Esophagus muscularis mucosa (tissue), 4 donors: ENCODE results near the gene ERLEC1. TPM values are rescaled to one million over a fixed set of nuclear protein-coding genes. Genes with fewer than 3 reads are reported as not detected.

Experiments used
- DNase-seq: peaks from one replicate; pipeline ENCODE4 v3.0.0-alpha.2; 2017; ENCODE audit errors: extremely low spot score
- H3K27ac ChIP-seq, 4 donors: fragments of 200-600 bp; sonication (generic); replicated peaks in 1 of 4; 1 replicate in 3 of 4; 2 replicates in 1 of 4; pipeline ENCODE4 v1.5.1; 2016 to 2019; ENCODE audit warnings: mild to moderate bottlenecking in 1 of 4
- H3K27me3 ChIP-seq, 4 donors: fragments of 200-600 bp; sonication (generic); one replicate each; pipeline versions ENCODE4 v1.5.1 to v1.6.0; 2016 to 2019
- H3K36me3 ChIP-seq, 4 donors: fragments of 200-600 bp; sonication (generic); one replicate each; pipeline ENCODE4 v1.5.1; 2016 to 2019
- H3K4me1 ChIP-seq, 4 donors: fragments of 200-600 bp; sonication (generic); one replicate each; pipeline ENCODE4 v1.5.1; 2016 to 2019
- H3K4me3 ChIP-seq, 4 donors: fragments of 200-600 bp; sonication (generic); 1 replicate in 2 of 4; 2 replicates in 2 of 4; pipeline ENCODE4 v1.5.1; 2016 to 2019; ENCODE audit warnings: mild to moderate bottlenecking in 4 of 4, moderate library complexity in 1 of 4
- H3K9me3 ChIP-seq, 4 donors: fragments of 200-600 bp; sonication (generic); 1 replicate in 3 of 4; 2 replicates in 1 of 4; pipeline ENCODE4 v1.5.1; 2016 to 2019
- CTCF ChIP-seq, 3 experiments: fragments of 200-600 bp in 2 of 3; fragments of 450-650 bp in 1 of 3; sonication (generic) in 2 of 3; IDR thresholded peaks; one replicate each; pipeline ENCODE4 v1.5.1; 2017 to 2019; ENCODE audit warnings: antibody characterized with exemption in 3 of 3, mild to moderate bottlenecking in 2 of 3, moderate library complexity in 1 of 3
- EP300 ChIP-seq: sonication (generic); formaldehyde crosslinking; IDR thresholded peaks from one replicate; pipeline ENCODE4 v1.6.1; 2017; ENCODE audit warnings: antibody characterized with exemption
- POLR2A ChIP-seq: fragments of 450-650 bp; IDR thresholded peaks from one replicate; pipeline ENCODE4 v1.6.1; 2017; ENCODE audit warnings: antibody characterized with exemption, moderate library complexity, mild to moderate bottlenecking, low read depth
- POLR2AphosphoS5 ChIP-seq, 2 donors: sonication (generic); formaldehyde crosslinking; IDR thresholded peaks; one replicate each; pipeline ENCODE4 v1.6.1; 2017; ENCODE audit warnings: antibody characterized with exemption in 2 of 2
- WGBS: methylation state at CpG from one replicate; pipeline ENCODE4 v1.1.5; 2018; 5-methylcytosine and 5-hydroxymethylcytosine counted together
- intact Hi-C: fragments of 100-400 bp; cut with DNase I; formaldehyde crosslinking; loops from one replicate; pipeline ENCODE4 v1.15.1; 2023
- total RNA-seq, 4 donors: library from RNA; depleted of rRNA; stranded (reverse); fragments of >200 nt; gene quantifications; one replicate each; pipeline versions ENCODE4 v1.1.0 to v1.2.1, GENCODE V29; 2016

Gene ERLEC1
- total RNA-seq, 4 donors from 2014 or later = 54.8 to 81.9 (median 61.1) TPM

- 0% methylated on average over 32 of the region's 46 CpGs for WGBS
- Histone ChIP-seq H3K4me1 (peaks cover 11 to 19% (median 13%) of the 10 kb centered on the region in 4 donors), H3K36me3 (peaks cover 0 to 18% (median 7%) of the 10 kb centered on the region in 4 donors), H3K4me3 (peak within 1 kb of the TSS; percentile 78 to 89 (median 83)), H3K27me3 (no peaks in the 10 kb centered on the region), H3K9me3 (no peaks in the 10 kb centered on the region), H3K27ac (peak within 1 kb of the TSS; percentile 75 to 85 (median 80))
- peak in 2 of 3 experiments; percentile 20 to 58 for TF ChIP-seq CTCF (IDR thresholded peaks at IDR 0.05)
- peak; percentile 76 to 77 for TF ChIP-seq POLR2AphosphoS5 (IDR thresholded peaks at IDR 0.05)
- no peak for TF ChIP-seq EP300
- no peak for TF ChIP-seq POLR2A
- peak; percentile 94 for DNase-seq
- intact Hi-C loops = no loop called here
These were observed 19.2 kb upstream of the ERLEC1 start, which contains the start of gene CHAC2 for GRCh38 chr2:53767405-53768241. Gene CHAC2 (plus strand): TSS chr2:53767804. CDS start chr2:53767887, 83 bp downstream.

- Histone ChIP-seq H3K9me3 (no peaks in the 10 kb centered on the region), H3K4me1 (peaks cover 11 to 19% (median 13%) of the 10 kb centered on the region in 4 donors), H3K36me3 (peaks cover 0 to 12% (median 2%) of the 10 kb centered on the region in 4 donors), H3K27ac (peak overlapping the region; percentile 75 to 85 (median 80)), H3K27me3 (no peaks in the 10 kb centered on the region), H3K4me3 (peak overlapping the region; percentile 78 to 89 (median 83))
- intact Hi-C loops = no loop called here
- no peak for DNase-seq
- no peak for TF ChIP-seq POLR2AphosphoS5 (IDR thresholded peaks at IDR 0.05)
- no peak for TF ChIP-seq EP300
- TF ChIP-seq CTCF (IDR thresholded peaks at IDR 0.05) = no peak
- TF ChIP-seq POLR2A = no peak
- 2% methylated on average over 12 of the region's 12 CpGs for WGBS
These were observed 18.7 kb upstream of the ERLEC1 start for GRCh38 chr2:53768242-53768542.

GRCh38 chr2:53769318-53769945 is 17.4 kb upstream of the ERLEC1 start:
- TF ChIP-seq POLR2A (no peak), POLR2AphosphoS5 (IDR thresholded peaks at IDR 0.05) (no peak), CTCF (IDR thresholded peaks at IDR 0.05) (no peak), EP300 (no peak)

GRCh38 chr2:53770264-53770663 is 16.6 kb upstream of the ERLEC1 start:
- WGBS = 95% methylated on average over 4 of the region's 4 CpGs
- intact Hi-C loops = no loop called here
- peaks cover 11 to 19% (median 13%) of the 10 kb centered on the region in 4 donors for H3K4me1 ChIP-seq

More at GRCh38 chr2:53769318-53769945, 17.4 kb upstream of the ERLEC1 start:
- Histone ChIP-seq H3K4me3 (no peak overlapping the region), H3K27me3 (no peaks in the 10 kb centered on the region), H3K27ac (no peak overlapping the region), H3K36me3 (peaks cover 0 to under 1% (median 0%) of the 10 kb centered on the region in 4 donors), H3K4me1 (peaks cover 11 to 19% (median 13%) of the 10 kb centered on the region in 4 donors), H3K9me3 (no peaks in the 10 kb centered on the region)
- DNase-seq = no peak
- intact Hi-C loops = no loop called here
- 96% methylated on average over 15 of the region's 15 CpGs for WGBS

GRCh38 chr2:53777134-53777533 is 9.7 kb upstream of the ERLEC1 start:
- Histone ChIP-seq H3K27ac (no peak overlapping the region), H3K4me1 (peaks cover 0 to 6% (median 4%) of the 10 kb centered on the region in 4 donors), H3K27me3 (no peaks in the 10 kb centered on the region), H3K4me3 (no peak overlapping the region), H3K9me3 (no peaks in the 10 kb centered on the region), H3K36me3 (peaks cover 0 to 16% (median 7%) of the 10 kb centered on the region in 4 donors)
- no peak for DNase-seq
- no peak for TF ChIP-seq POLR2A
- no peak for TF ChIP-seq CTCF (IDR thresholded peaks at IDR 0.05)
- no peak for TF ChIP-seq POLR2AphosphoS5 (IDR thresholded peaks at IDR 0.05)
- no peak for TF ChIP-seq EP300
- 63% methylated on average over 1 of the region's 1 CpG for WGBS
- intact Hi-C loops = no loop called here

More at GRCh38 chr2:53770264-53770663, 16.6 kb upstream of the ERLEC1 start:
- TF ChIP-seq POLR2AphosphoS5 (IDR thresholded peaks at IDR 0.05) (no peak), POLR2A (no peak)
- no peak for DNase-seq
- H3K27ac ChIP-seq = no peak overlapping the region
- no peaks in the 10 kb centered on the region for H3K9me3 ChIP-seq
- H3K4me3 ChIP-seq = no peak overlapping the region
- no peaks in the 10 kb centered on the region for H3K27me3 ChIP-seq
- H3K36me3 ChIP-seq = no peaks in the 10 kb centered on the region
